GM12801 (cell line): Measurements from ENCODE around the gene UBE2D2.

Experiments used
- CTCF ChIP-seq: IDR thresholded peaks from one replicate; pipeline ENCODE4 v1.5.1; 2011; ENCODE audit warnings: control low read depth; ENCODE audit not compliant: insufficient read length; ENCODE audit errors: extremely low read depth

Gene UBE2D2

GRCh38 chr5:139571543-139571942, 10.4 kb downstream of the UBE2D2 start:
- no peak for TF ChIP-seq CTCF

DNA sequence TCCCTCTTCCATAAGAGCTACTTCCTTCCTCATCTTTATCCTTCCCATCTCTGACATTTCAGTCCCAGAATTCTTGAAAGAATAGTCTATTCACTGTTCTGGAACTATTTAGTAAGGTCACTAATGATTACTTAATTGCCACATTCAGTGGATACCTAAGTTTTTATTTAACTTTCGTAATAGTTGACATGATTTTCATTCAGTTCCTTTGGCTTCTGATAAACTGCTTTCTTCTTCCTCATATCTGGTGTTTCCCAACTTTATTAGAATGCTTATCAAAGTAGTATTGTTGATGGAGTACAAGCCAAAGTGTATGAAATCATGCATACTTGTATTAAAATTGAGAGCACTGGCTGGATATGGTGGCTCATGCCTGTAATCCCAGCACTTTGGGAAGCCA, 10.8 kb downstream of the UBE2D2 start:
- no peak for TF ChIP-seq CTCF

GRCh38 chr5:139574641-139575312, 13.6 kb downstream of the UBE2D2 start:
- no peak for TF ChIP-seq CTCF

GRCh38 chr5:139575313-139575646, 14.1 kb downstream of the UBE2D2 start:
- no peak for TF ChIP-seq CTCF

DNA sequence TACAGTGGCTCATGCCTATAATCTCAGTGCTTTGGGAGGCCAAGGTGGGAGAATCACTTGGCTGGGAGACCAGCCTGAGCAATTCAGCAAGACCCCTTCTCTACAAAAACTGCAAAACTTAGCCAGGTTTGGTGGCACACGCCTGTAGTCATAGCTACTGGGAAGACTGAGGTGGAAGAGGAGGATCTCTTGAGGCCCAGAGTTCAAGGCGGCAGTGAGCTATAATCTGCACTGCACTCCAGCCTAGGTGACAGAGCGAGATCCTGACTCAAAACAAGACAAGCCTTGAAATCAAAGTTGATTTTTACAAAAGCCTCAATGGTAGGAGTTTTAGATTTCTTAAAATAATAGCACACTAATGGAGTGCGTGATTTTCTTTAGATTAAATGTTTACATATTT, 14.6 kb downstream of the UBE2D2 start:
- no peak for TF ChIP-seq CTCF

DNA sequence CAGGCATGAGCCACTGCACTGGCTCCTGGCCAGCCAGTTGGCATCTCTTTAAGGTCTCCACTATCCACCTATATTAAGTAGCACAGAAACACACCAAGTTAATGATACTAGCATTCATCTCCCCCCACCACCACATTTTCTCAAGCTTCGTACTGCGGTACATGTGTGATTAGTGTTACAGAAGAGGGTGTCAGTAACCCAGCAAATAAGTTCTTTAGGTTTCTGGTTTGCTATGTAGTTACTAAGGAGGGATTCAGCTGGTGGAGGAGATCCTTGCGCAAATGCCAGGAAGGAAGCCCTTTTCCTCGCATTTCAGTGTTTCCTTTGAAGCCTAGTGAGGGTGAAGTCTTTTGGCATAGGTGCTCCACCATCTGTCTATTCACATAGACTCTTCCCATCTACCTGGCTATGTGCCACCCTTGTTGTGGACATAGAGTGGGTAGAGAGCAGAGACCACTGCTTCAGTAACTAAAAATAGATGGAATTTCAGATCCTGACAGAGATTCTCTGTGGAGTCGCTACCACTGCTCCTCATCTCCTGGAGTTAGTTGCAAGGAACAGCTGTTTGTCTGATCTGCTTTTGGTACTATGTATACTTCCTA, 16.7 kb downstream of the UBE2D2 start:
- no peak for TF ChIP-seq CTCF

- no peak for TF ChIP-seq CTCF
These were observed 17.2 kb downstream of the UBE2D2 start for GRCh38 chr5:139578325-139578724.

DNA sequence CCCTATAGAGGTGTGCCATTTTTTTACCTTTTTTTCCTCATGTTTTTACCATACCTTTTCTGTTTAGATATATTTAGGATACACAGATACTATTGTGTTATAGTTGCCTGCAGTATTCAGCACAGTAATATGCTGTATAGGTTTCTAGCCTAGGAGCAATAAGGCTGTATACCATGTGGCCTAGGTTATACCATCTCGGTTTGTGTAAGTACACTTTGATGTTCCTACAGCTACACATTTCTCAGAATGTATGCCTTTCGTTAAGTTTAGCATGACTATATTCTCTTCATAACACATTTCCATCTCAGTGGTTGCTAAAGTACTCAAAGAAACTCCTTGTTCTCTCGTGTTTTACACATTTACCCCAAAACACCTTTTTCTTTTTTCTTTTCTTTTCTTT, 23.0 kb downstream of the UBE2D2 start:
- no peak for TF ChIP-seq CTCF
